ENCODE data around the gene CDS2.

CDS2 gene

GRCh38 chr20:5212907-5213487 lies 86.2 kb downstream of the CDS2 start:
- no peak for DNase-seq (ENCODE audit: low read depth)

GRCh38 chr20:5214826-5215225 lies 88.0 kb downstream of the CDS2 start:
- DNase-seq (ENCODE audit: low read depth), result no peak

GRCh38 chr20:5215672-5216304 lies 89.0 kb downstream of the CDS2 start:
- DNase-seq (ENCODE audit: low read depth), result no peak

- no peak for DNase-seq (ENCODE audit: low read depth)
Observed at GRCh38 chr20:5216663-5217062, 89.9 kb downstream of the CDS2 start.

- no peak for DNase-seq (ENCODE audit: low read depth)
Observed at GRCh38 chr20:5217616-5218015, 90.8 kb downstream of the CDS2 start.

GRCh38 chr20:5220321-5221060 lies 93.7 kb downstream of the CDS2 start:
- no peak for DNase-seq (ENCODE audit: low read depth)

- DNase-seq (ENCODE audit: low read depth), result no peak
Observed at GRCh38 chr20:5221061-5221430, 94.2 kb downstream of the CDS2 start.

GRCh38 chr20:5222919-5223634 lies 96.3 kb downstream of the CDS2 start:
- no peak for DNase-seq (ENCODE audit: low read depth)

GRCh38 chr20:5230544-5230943 lies 103.7 kb downstream of the CDS2 start:
- no peak for DNase-seq (ENCODE audit: low read depth)

- DNase-seq (ENCODE audit: low read depth), result no peak
Observed at GRCh38 chr20:5234158-5234557, 107.3 kb downstream of the CDS2 start.

GRCh38 chr20:5234978-5235377 lies 108.2 kb downstream of the CDS2 start:
- no peak for DNase-seq (ENCODE audit: low read depth)
